Measurements from ENCODE around the gene EPHB2. TPM values are rescaled to one million over a fixed set of nuclear protein-coding genes. Genes with fewer than 3 reads are reported as not detected.
"Not testable (repeated sequence)": the region's sequence is repeated elsewhere in the genome, so short reads cannot be mapped to it uniquely, and the experiment has no call there.

EPHB2 gene
- total RNA-seq, 1 experiment from 2014 or later: 18.5 TPM

DNA sequence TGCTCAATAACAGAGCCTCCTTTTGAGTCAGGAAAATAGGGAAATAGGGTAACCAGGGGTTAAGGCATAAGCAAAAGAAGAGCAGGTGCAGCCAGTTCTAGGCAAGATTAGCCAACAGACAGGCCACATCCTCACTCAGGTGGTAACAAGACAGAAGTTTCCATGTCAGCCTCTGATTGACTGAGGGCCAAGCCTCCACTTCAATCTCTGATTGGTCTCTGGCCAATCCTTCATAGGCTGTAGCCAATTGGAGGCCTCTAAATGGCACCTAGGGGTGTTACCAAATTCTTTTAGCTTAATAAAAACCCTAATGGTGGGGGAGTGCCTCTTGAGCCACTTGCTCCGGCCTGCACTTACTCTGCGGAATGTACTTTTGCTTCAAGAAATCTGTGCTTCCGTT lies 224.8 kb downstream of the EPHB2 start (continued):
- no peak for TF ChIP-seq ZNF281 (CRISPR knock-in tag; IDR thresholded peaks at IDR 0.05)
- no peak for TF ChIP-seq FOXP1 (CRISPR knock-in tag; IDR thresholded peaks at IDR 0.05; ENCODE audit: borderline replicate concordance)

GRCh38 chr1:22936681-22937080 lies 226.0 kb downstream of the EPHB2 start:
- H3K27ac Mint-ChIP-seq: no peak overlapping the region
- DNase-seq (ENCODE audit: low spot score): no peak
- POLR2A ChIA-PET: no interaction called here

DNA sequence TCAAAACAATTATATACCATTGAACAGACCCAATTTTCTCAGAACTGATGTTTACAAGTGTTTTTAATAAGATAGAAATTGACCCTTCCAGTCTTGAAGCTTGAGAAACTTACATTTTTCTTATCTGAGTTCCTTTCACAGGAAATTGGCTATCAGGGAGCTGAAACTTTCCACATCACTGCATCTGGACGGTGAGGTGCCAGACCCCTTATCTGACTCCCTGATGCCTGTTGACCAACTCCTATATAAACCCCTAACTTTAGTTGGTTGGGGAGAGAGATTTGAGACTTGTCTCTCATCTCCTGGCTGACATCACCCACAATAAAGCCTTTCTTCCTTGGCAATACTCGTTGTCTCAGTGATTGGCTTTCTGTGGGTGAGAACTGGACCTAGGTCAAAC lies 230.6 kb downstream of the EPHB2 start:
- Mint-ChIP-seq H3K9me3 (peaks cover 26% of the 10 kb centered on the region), H3K27me3 (ENCODE audit: low read depth) (peaks cover 12% of the 10 kb centered on the region), H3K4me1 (no peaks in the 10 kb centered on the region), H3K27ac (no peak overlapping the region), H3K4me3 (no peak overlapping the region), H3K36me3 (0 out of 2 replicates have a peak, but pooled peaks cover 7% of the 10 kb centered on the region)
- TF ChIP-seq FOXJ3 (CRISPR knock-in tag; IDR thresholded peaks at IDR 0.05; ENCODE audit: borderline replicate concordance) (no peak), STAT6 (CRISPR knock-in tag; conservative IDR thresholded peaks at IDR 0.05; ENCODE audit: low read depth) (no peak), HMGXB4 (CRISPR knock-in tag; IDR thresholded peaks at IDR 0.05) (no peak)
- DNase-seq (ENCODE audit: low spot score): no peak
- CTCF ChIA-PET: no interaction called here
- no peak for ATAC-seq
- POLR2A ChIA-PET: no interaction called here

More at GRCh38 chr1:22936681-22937080, 226.0 kb downstream of the EPHB2 start:
- Mint-ChIP-seq H3K9me3 (peaks cover 45% of the 10 kb centered on the region), H3K36me3 (peaks cover 11% of the 10 kb centered on the region; the same call in 1 of the 2 replicates), H3K4me3 (no peak overlapping the region), H3K4me1 (no peaks in the 10 kb centered on the region), H3K27me3 (ENCODE audit: low read depth) (peaks cover 12% of the 10 kb centered on the region)
- CTCF ChIA-PET: interaction anchor here (0.6 to 0.7 kb wide), 2 partner anchors 232 to 657 kb away, joined by 3 read pairs; no protein-coding TSS in a partner anchor
- no peak for TF ChIP-seq E2F4 (CRISPR knock-in tag; IDR thresholded peaks at IDR 0.05; ENCODE audit: borderline replicate concordance, low read depth)
- TF ChIP-seq FOXJ3 (CRISPR knock-in tag; IDR thresholded peaks at IDR 0.05; ENCODE audit: borderline replicate concordance): no peak
- no peak for TF ChIP-seq ERG (CRISPR knock-in tag; IDR thresholded peaks at IDR 0.05)
- ATAC-seq: no peak

DNA sequence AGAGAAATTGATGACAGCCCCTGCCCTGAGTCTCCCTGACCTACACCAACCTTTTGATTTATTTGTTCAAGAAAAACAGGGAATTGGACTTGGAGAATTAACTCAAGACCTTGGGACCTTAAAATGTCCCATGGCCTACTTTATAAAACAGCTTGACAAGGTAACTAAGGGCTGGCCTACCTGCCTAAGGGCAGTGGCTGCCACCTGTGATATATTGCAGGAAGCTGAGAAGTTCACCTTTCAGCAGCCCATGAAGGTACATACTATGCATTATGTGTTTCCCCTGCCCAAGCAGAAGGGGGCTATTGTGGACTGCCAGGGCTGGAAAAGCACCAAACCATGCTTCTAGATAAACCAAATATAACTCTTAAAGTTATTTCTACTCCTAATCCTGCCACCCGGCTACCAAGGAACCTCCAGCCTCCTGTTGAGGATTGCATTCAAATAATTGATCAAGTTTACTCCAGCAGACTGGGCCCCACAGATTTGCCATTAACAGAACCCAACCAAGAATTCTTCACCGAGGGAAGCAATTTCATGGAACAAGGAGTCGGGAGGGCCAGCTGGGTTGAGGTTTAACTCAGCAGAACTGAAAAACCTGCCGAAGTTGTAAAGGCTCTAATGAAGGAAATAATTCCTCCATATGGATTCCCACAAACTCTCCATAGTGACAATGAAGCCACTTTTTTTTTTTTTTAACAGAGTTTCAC lies 233.9 kb downstream of the EPHB2 start:
- no peak for DNase-seq (ENCODE audit: low spot score)
- POLR2A ChIA-PET: no interaction called here

GRCh38 chr1:22945171-22945570 lies 234.5 kb downstream of the EPHB2 start:
- POLR2A ChIA-PET; H3K27ac Mint-ChIP-seq; CTCF ChIA-PET; H3K36me3 Mint-ChIP-seq; H3K27me3 Mint-ChIP-seq (ENCODE audit: low read depth); DNase-seq (ENCODE audit: low spot score); ATAC-seq; H3K4me3 Mint-ChIP-seq; H3K4me1 Mint-ChIP-seq: not testable (repeated sequence)
- H3K9me3 Mint-ChIP-seq: peaks cover 17% of the 10 kb centered on the region

More for the DNA sequence above, 233.9 kb downstream of the EPHB2 start:
- CTCF ChIA-PET: interaction anchor here (0.6 to 1.0 kb wide), 2 partner anchors 16 to 20 kb away, joined by 3 to 6 read pairs; no protein-coding TSS in a partner anchor
- TF ChIP-seq HMGXB4 (CRISPR knock-in tag; IDR thresholded peaks at IDR 0.05) (no peak), ETV6 (CRISPR knock-in tag; IDR thresholded peaks at IDR 0.05) (no peak), FOXJ3 (CRISPR knock-in tag; IDR thresholded peaks at IDR 0.05; ENCODE audit: borderline replicate concordance) (no peak), NFE2L1 (CRISPR knock-in tag; IDR thresholded peaks at IDR 0.05) (no peak), ESRRA (CRISPR knock-in tag; IDR thresholded peaks at IDR 0.05; ENCODE audit: borderline replicate concordance) (no peak), ZNF121 (CRISPR knock-in tag; IDR thresholded peaks at IDR 0.05) (no peak), ZBTB21 (CRISPR knock-in tag; IDR thresholded peaks at IDR 0.05; ENCODE audit: borderline replicate concordance) (no peak), GABPB1 (CRISPR knock-in tag; IDR thresholded peaks at IDR 0.05) (no peak), ZNF138 (CRISPR knock-in tag; conservative IDR thresholded peaks at IDR 0.05) (no peak)
- no peaks in the 10 kb centered on the region for H3K4me1 Mint-ChIP-seq
- H3K27ac Mint-ChIP-seq: no peak overlapping the region
- H3K4me3 Mint-ChIP-seq: no peak overlapping the region
- no peak for ATAC-seq
- H3K9me3 Mint-ChIP-seq: peaks cover 23% of the 10 kb centered on the region
- 0 out of 2 replicates have a peak, but pooled peaks cover 7% of the 10 kb centered on the region for H3K36me3 Mint-ChIP-seq
- peaks cover 11% of the 10 kb centered on the region for H3K27me3 Mint-ChIP-seq (ENCODE audit: low read depth)
